Cardiac fibroblast (primary cell): Measurements from ENCODE around the gene FSD2.

Source experiments
- DNase-seq, 2 donors: peaks; one replicate each; pipeline versions ENCODE4 v3.0.0 to v3.0.0-alpha.2; 2010; ENCODE audit warnings: low read depth in 2 of 2
- H3K4me3 ChIP-seq, 2 donors: replicated peaks in 1 of 2; 1 replicate in 1 of 2; 2 replicates in 1 of 2; pipeline ENCODE4 v1.5.1; 2011; ENCODE audit warnings: low read depth in 2 of 2, low read length in 2 of 2, mild to moderate bottlenecking in 2 of 2, moderate library complexity in 1 of 2
- TF ChIP-seq, protein P1 (sequence below): IDR thresholded peaks from one replicate; pipeline ENCODE4 v1.5.1; 2011; ENCODE audit warnings: low read depth, mild to moderate bottlenecking, low read length, inconsistent platforms

FSD2 gene

DNA sequence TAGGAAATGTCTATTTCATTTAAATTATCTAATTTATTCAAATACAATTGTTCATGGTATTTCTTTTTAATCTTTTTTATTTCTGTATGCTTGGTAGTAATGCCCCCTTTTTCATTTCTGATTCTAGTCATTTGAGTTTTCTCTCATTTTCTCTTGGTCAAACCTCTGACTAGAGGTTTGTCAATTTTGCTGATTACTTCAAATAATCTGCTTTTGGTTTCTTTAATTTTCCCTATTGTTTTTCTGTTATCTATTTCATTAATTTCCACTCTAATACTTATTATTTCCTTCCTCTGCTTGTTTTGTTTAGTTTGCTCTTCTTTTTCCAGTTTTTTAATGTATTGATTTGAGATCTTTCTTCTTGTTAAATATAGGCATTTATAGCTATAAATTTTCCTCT lies 12.1 kb downstream of the FSD2 start:
- no peak for DNase-seq
- TF ChIP-seq, protein P1, sequence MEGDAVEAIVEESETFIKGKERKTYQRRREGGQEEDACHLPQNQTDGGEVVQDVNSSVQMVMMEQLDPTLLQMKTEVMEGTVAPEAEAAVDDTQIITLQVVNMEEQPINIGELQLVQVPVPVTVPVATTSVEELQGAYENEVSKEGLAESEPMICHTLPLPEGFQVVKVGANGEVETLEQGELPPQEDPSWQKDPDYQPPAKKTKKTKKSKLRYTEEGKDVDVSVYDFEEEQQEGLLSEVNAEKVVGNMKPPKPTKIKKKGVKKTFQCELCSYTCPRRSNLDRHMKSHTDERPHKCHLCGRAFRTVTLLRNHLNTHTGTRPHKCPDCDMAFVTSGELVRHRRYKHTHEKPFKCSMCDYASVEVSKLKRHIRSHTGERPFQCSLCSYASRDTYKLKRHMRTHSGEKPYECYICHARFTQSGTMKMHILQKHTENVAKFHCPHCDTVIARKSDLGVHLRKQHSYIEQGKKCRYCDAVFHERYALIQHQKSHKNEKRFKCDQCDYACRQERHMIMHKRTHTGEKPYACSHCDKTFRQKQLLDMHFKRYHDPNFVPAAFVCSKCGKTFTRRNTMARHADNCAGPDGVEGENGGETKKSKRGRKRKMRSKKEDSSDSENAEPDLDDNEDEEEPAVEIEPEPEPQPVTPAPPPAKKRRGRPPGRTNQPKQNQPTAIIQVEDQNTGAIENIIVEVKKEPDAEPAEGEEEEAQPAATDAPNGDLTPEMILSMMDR = no peak
- H3K4me3 ChIP-seq = no peak overlapping the region

DNA sequence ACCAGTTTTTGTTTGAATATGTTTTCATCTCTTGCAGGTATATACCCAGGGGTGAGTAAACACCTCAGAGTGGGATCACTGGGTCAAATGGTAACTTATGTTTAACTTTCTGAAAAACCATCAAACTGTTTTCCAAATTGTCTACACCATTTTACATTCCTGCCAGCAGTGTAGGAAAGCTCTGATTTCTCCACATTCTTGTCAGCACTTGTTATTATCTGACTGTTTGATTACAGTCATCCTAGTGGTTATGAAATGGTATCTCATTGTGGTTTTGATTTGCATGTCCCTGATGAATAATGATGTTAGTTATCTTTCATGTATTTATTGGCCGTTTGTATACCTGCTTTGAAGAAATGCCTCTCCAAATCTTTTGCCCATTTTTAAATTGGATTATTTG lies 13.8 kb downstream of the FSD2 start:
- TF ChIP-seq, protein P1 = no peak
- DNase-seq = no peak
- H3K4me3 ChIP-seq = no peak overlapping the region

GRCh38 chr15:82790321-82790720 lies 15.5 kb downstream of the FSD2 start:
- no peak overlapping the region for H3K4me3 ChIP-seq
- TF ChIP-seq, protein P1 = no peak
- no peak for DNase-seq

GRCh38 chr15:82789491-82789890 lies 16.4 kb downstream of the FSD2 start:
- DNase-seq = no peak
- TF ChIP-seq, protein P1 = no peak
- H3K4me3 ChIP-seq = no peak overlapping the region

DNA sequence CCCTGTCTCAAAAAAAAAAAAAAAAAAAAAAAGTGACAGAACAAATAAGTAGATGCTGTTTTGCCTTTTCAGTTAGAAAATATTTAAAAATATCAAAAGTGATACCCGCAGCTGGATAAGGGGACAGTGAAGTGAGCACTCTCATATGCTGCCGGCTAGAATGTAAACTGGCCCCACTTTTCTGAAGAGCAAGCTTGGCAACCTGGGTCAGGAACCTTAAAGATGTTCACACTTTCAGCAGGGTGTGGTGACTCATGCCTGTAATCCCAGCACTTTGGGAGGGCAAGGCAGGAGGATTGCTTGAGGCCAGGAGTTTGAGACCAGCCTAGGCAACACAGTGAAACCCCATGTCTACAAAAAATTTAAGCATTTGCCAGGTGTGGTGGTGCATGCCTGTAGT lies 17.4 kb downstream of the FSD2 start:
- no peak overlapping the region for H3K4me3 ChIP-seq
- DNase-seq = no peak
- TF ChIP-seq, protein P1 = no peak

- TF ChIP-seq, protein P1 = no peak
- no peak for DNase-seq
- no peak overlapping the region for H3K4me3 ChIP-seq
Measured at GRCh38 chr15:82781349-82781748, 24.5 kb downstream of the FSD2 start.

DNA sequence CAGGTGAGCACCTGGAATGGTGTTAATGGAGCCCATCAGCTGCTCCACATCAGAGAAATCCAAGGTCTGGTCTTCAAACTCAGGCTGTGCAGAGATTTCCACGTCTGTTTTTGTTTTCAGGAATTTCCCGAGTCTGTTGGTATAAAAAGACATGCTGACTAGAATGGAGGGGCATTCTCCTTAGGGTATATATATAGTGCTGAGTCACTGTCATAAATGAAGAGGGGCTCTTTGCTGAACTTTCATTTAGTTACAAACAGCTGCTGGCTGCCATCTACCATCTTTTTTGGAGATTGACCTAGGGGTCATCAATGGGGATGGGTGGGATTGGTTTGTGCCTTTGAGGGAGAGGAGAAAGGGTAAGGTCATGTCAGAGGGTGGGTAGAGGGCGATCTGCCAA lies 27.1 kb downstream of the FSD2 start:
- no peak overlapping the region for H3K4me3 ChIP-seq
- TF ChIP-seq, protein P1 = no peak
- DNase-seq = no peak
